PFSK-1 (cell line): ENCODE measurements around the gene COMMD7.

ENCODE experiments used
- FOXP2 ChIP-seq: optimal IDR thresholded peaks from 2 replicates; pipeline ENCODE3; 2011; ENCODE audit warnings: borderline replicate concordance, control low read depth, inconsistent platforms; ENCODE audit not compliant: insufficient read depth; ENCODE audit errors: extremely low read length, extremely low read depth
- POLR2AphosphoS5 ChIP-seq: IDR thresholded peaks from 2 replicates; pipeline ENCODE4 v1.6.1; 2012; ENCODE audit warnings: low read depth, mild to moderate bottlenecking, control low read depth, low read length, moderate library complexity
- REST ChIP-seq, 2 experiments: IDR thresholded peaks; 2 replicates each; pipeline versions ENCODE4 v1.6.1 to v1.8.0; 2011 to 2012; ENCODE audit warnings: low read depth in 2 of 2, low read length in 2 of 2, control low read depth in 1 of 2, inconsistent platforms in 1 of 2, mild to moderate bottlenecking in 1 of 2, moderate library complexity in 1 of 2; ENCODE audit not compliant: insufficient read depth in 1 of 2
- SIN3A ChIP-seq: IDR thresholded peaks from 2 replicates; pipeline ENCODE4 v1.6.1; 2012; ENCODE audit warnings: mild to moderate bottlenecking, low read length, moderate library complexity, borderline replicate concordance; ENCODE audit not compliant: insufficient read depth
- TAF1 ChIP-seq: IDR thresholded peaks from 2 replicates; pipeline ENCODE4 v1.6.1; 2012; ENCODE audit warnings: low read length, control low read depth, borderline replicate concordance; ENCODE audit not compliant: insufficient read depth

COMMD7 gene

GRCh38 chr20:32741151-32741550 lies 2.1 kb downstream of the COMMD7 start:
- no peak for TF ChIP-seq POLR2AphosphoS5
- no peak for TF ChIP-seq TAF1
- no peak for TF ChIP-seq REST (IDR thresholded peaks at IDR 0.05; ENCODE audit: insufficient read depth in 1 of 2, low read depth in 2 of 2, low read length in 2 of 2)
- TF ChIP-seq SIN3A, result no peak
- TF ChIP-seq FOXP2, result no peak

- no peak for TF ChIP-seq FOXP2
- no peak for TF ChIP-seq SIN3A
- no peak for TF ChIP-seq REST (IDR thresholded peaks at IDR 0.05; ENCODE audit: insufficient read depth in 1 of 2, low read depth in 2 of 2, low read length in 2 of 2)
- TF ChIP-seq TAF1, result no peak
- no peak for TF ChIP-seq POLR2AphosphoS5
Observed at GRCh38 chr20:32737371-32738223, 5.7 kb downstream of the COMMD7 start.

DNA sequence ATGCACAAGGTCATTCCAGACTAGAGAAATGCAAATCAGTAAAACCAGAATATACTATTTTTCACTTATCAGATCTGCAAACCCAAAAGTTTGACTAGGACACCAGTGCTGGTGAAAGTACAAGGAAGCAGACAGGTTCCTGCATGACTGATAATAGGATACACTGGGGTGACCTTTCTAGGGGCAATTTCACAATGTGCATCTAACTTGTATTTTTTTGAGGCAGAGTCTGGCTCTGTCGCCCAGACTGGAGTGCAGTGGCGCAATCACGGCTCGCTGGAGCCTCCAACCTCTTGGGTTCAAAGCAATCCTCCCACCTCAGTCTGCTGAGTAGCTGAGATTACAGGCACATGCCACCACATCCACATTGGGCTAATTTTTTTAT lies 11.4 kb downstream of the COMMD7 start:
- no peak for TF ChIP-seq FOXP2
- no peak for TF ChIP-seq REST (IDR thresholded peaks at IDR 0.05; ENCODE audit: insufficient read depth in 1 of 2, low read depth in 2 of 2, low read length in 2 of 2)
- no peak for TF ChIP-seq POLR2AphosphoS5
- no peak for TF ChIP-seq SIN3A
- no peak for TF ChIP-seq TAF1

GRCh38 chr20:32727683-32728082 lies 15.6 kb downstream of the COMMD7 start:
- TF ChIP-seq TAF1 (no peak), POLR2AphosphoS5 (no peak), REST (IDR thresholded peaks at IDR 0.05; ENCODE audit: insufficient read depth in 1 of 2, low read depth in 2 of 2, low read length in 2 of 2) (no peak), SIN3A (no peak), FOXP2 (no peak)
